IPS-18a (cell line): ENCODE data around the gene CYP4F12.
"Not testable (repeated sequence)": the region's sequence is repeated elsewhere in the genome, so short reads cannot be mapped to it uniquely, and the experiment has no call there.

Source experiments
- H3K27ac ChIP-seq: one replicate; pipeline ENCODE4 v1.5.1; 2013; ENCODE audit warnings: low read length
- H3K27me3 ChIP-seq: one replicate; pipeline ENCODE4 v1.6.1; 2013; ENCODE audit warnings: mild to moderate bottlenecking, low read length; ENCODE audit not compliant: control insufficient read depth, insufficient read depth
- H3K36me3 ChIP-seq: one replicate; pipeline ENCODE4 v1.6.1; 2013; ENCODE audit warnings: low read depth, low read length; ENCODE audit not compliant: control insufficient read depth
- H3K4me1 ChIP-seq: one replicate; pipeline ENCODE4 v1.6.1; 2013; ENCODE audit warnings: low read depth, low read length; ENCODE audit not compliant: control insufficient read depth
- H3K4me3 ChIP-seq: one replicate; pipeline ENCODE4 v1.5.1; 2013; ENCODE audit warnings: low read length
- H3K9ac ChIP-seq: one replicate; pipeline ENCODE4 v1.6.1; 2013; ENCODE audit warnings: mild to moderate bottlenecking, low read length, moderate library complexity
- H3K9me3 ChIP-seq: one replicate; pipeline ENCODE4 v1.6.1; 2013; ENCODE audit warnings: low read depth, low read length; ENCODE audit not compliant: control insufficient read depth

CYP4F12 gene

DNA sequence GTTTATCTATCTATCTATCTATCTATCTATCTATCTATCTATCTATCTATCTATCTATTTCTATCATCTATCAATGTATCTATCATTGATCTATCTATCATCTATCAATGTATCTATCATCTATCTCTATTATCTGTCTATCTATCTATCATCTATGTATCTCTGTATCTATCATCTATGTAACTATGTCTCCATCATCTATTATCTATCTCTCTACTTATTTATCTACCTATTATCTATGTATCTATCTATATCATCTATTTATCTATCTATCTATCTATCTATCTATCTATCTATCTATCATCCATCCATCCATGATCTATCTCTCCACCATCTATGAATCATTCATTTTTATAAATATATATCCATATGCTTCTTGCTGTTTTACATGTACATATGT is 16.4 kb upstream of the CYP4F12 start:
- no peak overlapping the region for H3K27ac ChIP-seq
- H3K4me3 ChIP-seq = no peak overlapping the region
- H3K4me1 ChIP-seq = no peaks in the 10 kb centered on the region
- H3K9ac ChIP-seq = no peak overlapping the region
- no peaks in the 10 kb centered on the region for H3K27me3 ChIP-seq
- H3K9me3 ChIP-seq = peaks cover 37% of the 10 kb centered on the region
- H3K36me3 ChIP-seq = no peaks in the 10 kb centered on the region

- peaks cover 59% of the 10 kb centered on the region for H3K9me3 ChIP-seq
These were observed 9.6 kb upstream of the CYP4F12 start for GRCh38 chr19:15663247-15663646.

DNA sequence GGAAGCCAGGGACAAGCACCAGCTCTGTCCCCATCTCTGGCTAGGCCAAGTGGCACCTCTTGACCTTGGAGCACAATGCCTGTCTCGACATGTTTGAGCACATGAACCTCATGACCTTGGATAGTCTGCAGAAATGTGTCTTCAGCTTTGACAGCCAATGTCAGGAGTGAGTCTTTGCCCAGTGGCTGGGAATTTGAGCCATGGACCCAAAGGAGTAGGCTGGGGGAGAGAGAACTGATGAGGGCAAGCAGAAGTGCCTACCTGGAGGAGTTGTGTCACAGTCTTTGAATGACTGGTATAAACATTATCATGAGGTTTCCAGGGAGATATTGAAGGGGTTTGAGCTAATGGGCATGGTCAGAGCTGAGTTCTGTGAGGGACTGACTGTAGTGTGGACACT is 6.7 kb upstream of the CYP4F12 start:
- no peak overlapping the region for H3K9ac ChIP-seq
- no peaks in the 10 kb centered on the region for H3K27me3 ChIP-seq
- H3K4me3 ChIP-seq = no peak overlapping the region
- H3K27ac ChIP-seq = no peak overlapping the region
- H3K36me3 ChIP-seq = no peaks in the 10 kb centered on the region
- H3K9me3 ChIP-seq = peaks cover 75% of the 10 kb centered on the region
- H3K4me1 ChIP-seq = no peaks in the 10 kb centered on the region

More at GRCh38 chr19:15663247-15663646, 9.6 kb upstream of the CYP4F12 start:
- H3K36me3 ChIP-seq = no peaks in the 10 kb centered on the region
- H3K9ac ChIP-seq = no peak overlapping the region
- no peak overlapping the region for H3K4me3 ChIP-seq
- no peak overlapping the region for H3K27ac ChIP-seq
- H3K27me3 ChIP-seq = no peaks in the 10 kb centered on the region
- no peaks in the 10 kb centered on the region for H3K4me1 ChIP-seq

GRCh38 chr19:15666883-15667282 is 6.0 kb upstream of the CYP4F12 start:
- Histone ChIP-seq H3K9ac (no peak overlapping the region), H3K27ac (no peak overlapping the region), H3K9me3 (peaks cover 77% of the 10 kb centered on the region), H3K4me1 (no peaks in the 10 kb centered on the region), H3K4me3 (no peak overlapping the region), H3K36me3 (no peaks in the 10 kb centered on the region), H3K27me3 (no peaks in the 10 kb centered on the region)

GRCh38 chr19:15669440-15669839 is 3.4 kb upstream of the CYP4F12 start:
- Histone ChIP-seq H3K36me3 (no peaks in the 10 kb centered on the region), H3K9me3 (peaks cover 61% of the 10 kb centered on the region), H3K27me3 (no peaks in the 10 kb centered on the region), H3K4me3 (no peak overlapping the region), H3K4me1 (no peaks in the 10 kb centered on the region), H3K27ac (no peak overlapping the region), H3K9ac (no peak overlapping the region)

- Histone ChIP-seq H3K9ac (no peak overlapping the region), H3K36me3 (no peaks in the 10 kb centered on the region), H3K4me1 (no peaks in the 10 kb centered on the region), H3K9me3 (peaks cover 56% of the 10 kb centered on the region), H3K27ac (no peak overlapping the region), H3K4me3 (no peak overlapping the region), H3K27me3 (no peaks in the 10 kb centered on the region)
These were observed 3.0 kb upstream of the CYP4F12 start for GRCh38 chr19:15669891-15670290.

- Histone ChIP-seq H3K4me3 (no peak overlapping the region), H3K27me3 (no peaks in the 10 kb centered on the region), H3K9ac (no peak overlapping the region), H3K36me3 (no peaks in the 10 kb centered on the region), H3K9me3 (peaks cover 48% of the 10 kb centered on the region), H3K4me1 (no peaks in the 10 kb centered on the region), H3K27ac (no peak overlapping the region)
These were observed 1.6 kb upstream of the CYP4F12 start for GRCh38 chr19:15671237-15671821.

DNA sequence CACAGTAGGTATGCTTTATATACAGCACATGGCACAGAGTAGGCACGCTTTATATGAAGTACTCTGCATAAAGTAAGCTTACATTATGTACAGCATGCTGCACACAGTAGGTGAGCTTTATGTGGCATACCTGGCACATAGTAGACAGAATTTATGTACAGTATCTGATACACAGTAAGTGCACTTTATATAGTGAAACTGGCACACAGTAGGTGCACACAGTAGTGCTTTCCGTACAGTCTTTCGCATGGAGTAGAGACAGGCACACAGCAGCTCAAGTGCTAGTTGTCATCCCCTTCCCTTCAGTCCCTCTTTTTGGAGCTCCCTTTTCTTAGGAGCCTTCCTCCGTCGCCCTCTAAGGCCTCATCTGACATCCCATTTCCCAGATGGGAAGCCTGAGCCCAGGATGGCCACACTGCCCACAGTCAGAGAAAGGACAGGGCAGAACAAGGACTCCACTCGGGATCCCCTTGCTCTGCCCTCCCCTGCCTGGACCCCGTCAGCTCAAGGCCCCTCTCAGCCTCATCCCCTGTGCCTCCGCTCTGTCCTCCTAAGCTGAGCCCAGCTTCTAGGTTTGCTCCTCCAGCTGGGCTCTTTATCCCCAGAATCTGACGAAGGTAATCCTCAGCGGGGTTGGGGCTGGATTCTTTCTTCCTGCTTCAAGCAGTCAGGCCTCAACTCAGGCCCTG is 852 bp upstream of the CYP4F12 start:
- peaks cover 41% of the 10 kb centered on the region for H3K9me3 ChIP-seq
- no peaks in the 10 kb centered on the region for H3K27me3 ChIP-seq
- no peaks in the 10 kb centered on the region for H3K4me1 ChIP-seq
- H3K4me3 ChIP-seq = no peak overlapping the region
- no peak overlapping the region for H3K9ac ChIP-seq
- H3K36me3 ChIP-seq = no peaks in the 10 kb centered on the region
- no peak overlapping the region for H3K27ac ChIP-seq

DNA sequence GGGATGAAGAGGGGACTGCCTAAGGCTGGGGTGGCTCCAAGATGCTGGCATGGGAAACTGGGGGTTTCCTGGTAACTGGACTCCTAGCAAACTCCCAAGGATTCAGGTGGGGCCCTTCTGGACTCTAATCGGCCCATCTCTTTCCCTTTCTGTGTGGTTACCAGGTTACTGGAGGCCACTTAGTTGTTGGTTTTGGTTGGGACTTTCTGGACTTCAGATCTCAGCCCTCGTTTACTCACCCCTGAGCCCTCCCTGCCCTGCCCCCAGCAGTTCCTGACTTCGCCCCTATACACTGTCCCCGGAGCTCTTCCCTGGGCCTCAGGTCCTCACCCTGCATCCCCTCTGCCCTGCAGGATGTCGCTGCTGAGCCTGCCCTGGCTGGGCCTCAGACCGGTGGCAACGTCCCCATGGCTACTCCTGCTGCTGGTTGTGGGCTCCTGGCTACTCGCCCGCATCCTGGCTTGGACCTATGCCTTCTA is 328 bp downstream of the CYP4F12 start:
- H3K9ac ChIP-seq = no peak overlapping the region
- H3K4me1 ChIP-seq = no peaks in the 10 kb centered on the region
- H3K9me3 ChIP-seq = peaks cover 37% of the 10 kb centered on the region
- no peaks in the 10 kb centered on the region for H3K36me3 ChIP-seq
- no peak overlapping the region for H3K4me3 ChIP-seq
- no peak overlapping the region for H3K27ac ChIP-seq
- H3K27me3 ChIP-seq = no peaks in the 10 kb centered on the region

DNA sequence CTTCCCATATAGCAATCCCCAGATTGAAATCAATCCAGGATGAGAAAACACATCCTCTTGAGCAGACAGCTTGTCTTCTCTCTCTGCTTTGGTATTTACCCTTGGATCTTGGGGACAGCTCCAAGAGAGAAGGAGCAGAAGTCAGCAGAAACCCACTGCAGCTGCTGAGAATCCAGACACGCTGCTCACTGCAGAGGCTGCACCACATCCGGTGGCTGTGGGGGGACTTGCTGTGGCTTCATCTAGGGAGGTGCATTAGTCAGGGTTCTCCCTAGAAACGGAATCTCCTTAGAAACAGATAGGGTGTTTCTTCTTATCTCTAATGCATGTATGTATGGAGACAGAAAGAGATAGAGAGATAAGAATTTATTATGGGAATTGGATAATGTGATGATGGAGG is 2.7 kb downstream of the CYP4F12 start:
- H3K4me1 ChIP-seq = no peaks in the 10 kb centered on the region
- no peak overlapping the region for H3K4me3 ChIP-seq
- no peaks in the 10 kb centered on the region for H3K27me3 ChIP-seq
- H3K9ac ChIP-seq = no peak overlapping the region
- no peaks in the 10 kb centered on the region for H3K36me3 ChIP-seq
- H3K9me3 ChIP-seq = peaks cover 42% of the 10 kb centered on the region
- no peak overlapping the region for H3K27ac ChIP-seq

DNA sequence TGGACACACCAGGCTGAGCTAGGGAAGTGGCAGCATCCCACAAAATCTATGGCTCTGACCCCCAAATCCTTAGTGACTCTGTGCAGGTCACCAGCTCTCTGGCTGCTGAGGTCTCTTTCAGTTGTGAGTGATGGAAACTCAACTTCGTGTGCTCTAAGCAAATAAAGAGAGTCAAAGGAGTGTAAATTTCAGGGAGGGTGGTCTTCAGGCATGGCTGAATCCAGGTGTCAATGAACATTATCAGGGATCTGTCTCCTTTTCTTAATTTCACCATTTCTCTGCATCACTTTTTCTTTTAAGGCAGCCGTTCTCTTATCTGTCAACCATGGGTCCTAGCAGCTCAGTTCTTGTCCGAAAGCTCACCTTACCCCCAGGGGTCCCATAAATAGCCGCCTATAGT is 6.2 kb downstream of the CYP4F12 start:
- no peaks in the 10 kb centered on the region for H3K36me3 ChIP-seq
- H3K27ac ChIP-seq = no peak overlapping the region
- H3K27me3 ChIP-seq = no peaks in the 10 kb centered on the region
- no peak overlapping the region for H3K4me3 ChIP-seq
- peaks cover 45% of the 10 kb centered on the region for H3K9me3 ChIP-seq
- H3K4me1 ChIP-seq = no peaks in the 10 kb centered on the region
- H3K9ac ChIP-seq = no peak overlapping the region

GRCh38 chr19:15679865-15680264 is 7.0 kb downstream of the CYP4F12 start:
- H3K9me3 ChIP-seq = peaks cover 52% of the 10 kb centered on the region
- H3K4me1 ChIP-seq, H3K27me3 ChIP-seq, H3K27ac ChIP-seq, H3K9ac ChIP-seq, H3K4me3 ChIP-seq, H3K36me3 ChIP-seq: not testable (repeated sequence)
